Liver (tissue), 10 donors: ENCODE measurements around the gene SEMA4B. TPM values are rescaled to one million over a fixed set of nuclear protein-coding genes. Genes with fewer than 3 reads are reported as not detected.
"Not testable (repeated sequence)": the region's sequence is repeated elsewhere in the genome, so short reads cannot be mapped to it uniquely, and the experiment has no call there.

ENCODE experiments used
- DNase-seq: peaks from one replicate; pipeline ENCODE4 v3.0.0-alpha.2; 2017; ENCODE audit warnings: low spot score
- H3K27ac ChIP-seq, 2 donors: one replicate each; pipeline ENCODE4 v1.7.0; 2013; ENCODE audit warnings: inconsistent platforms in 2 of 2, low read length in 2 of 2, control low read depth in 1 of 2, low read depth in 1 of 2, mild to moderate bottlenecking in 1 of 2
- H3K27me3 ChIP-seq, 4 donors: one replicate each; pipeline versions ENCODE4 v1.6.1 to v1.7.0; 2013; ENCODE audit warnings: low read length in 3 of 4, inconsistent platforms in 1 of 4, mild to moderate bottlenecking in 1 of 4, moderate library complexity in 1 of 4; ENCODE audit not compliant: control insufficient read depth in 4 of 4, insufficient read depth in 4 of 4
- H3K36me3 ChIP-seq, 4 donors: one replicate each; pipeline versions ENCODE4 v1.6.1 to v1.7.0; 2013; ENCODE audit warnings: low read length in 3 of 4, mild to moderate bottlenecking in 3 of 4, low read depth in 1 of 4, moderate library complexity in 1 of 4; ENCODE audit not compliant: control insufficient read depth in 4 of 4, insufficient read depth in 3 of 4
- H3K4me1 ChIP-seq, 4 donors: one replicate each; pipeline versions ENCODE4 v1.6.1 to v1.7.0; 2013; ENCODE audit warnings: low read length in 3 of 4, mild to moderate bottlenecking in 3 of 4, moderate library complexity in 1 of 4; ENCODE audit not compliant: control insufficient read depth in 4 of 4, insufficient read depth in 4 of 4
- H3K4me3 ChIP-seq, 3 donors: one replicate each; pipeline versions ENCODE4 v1.6.1 to v1.7.0; 2013; ENCODE audit warnings: low read length in 3 of 3, control low read depth in 1 of 3, low read depth in 1 of 3, mild to moderate bottlenecking in 1 of 3
- H3K9ac ChIP-seq, 2 donors: one replicate each; pipeline ENCODE4 v1.7.0; 2013; ENCODE audit warnings: low read length in 2 of 2, mild to moderate bottlenecking in 2 of 2, moderate library complexity in 2 of 2, control low read depth in 1 of 2, low read depth in 1 of 2
- H3K9me3 ChIP-seq, 4 donors: one replicate each; pipeline versions ENCODE4 v1.6.1 to v1.7.0; 2013; ENCODE audit warnings: low read length in 3 of 4; ENCODE audit not compliant: control insufficient read depth in 4 of 4
- ATF3 ChIP-seq: IDR thresholded peaks from 2 replicates; pipeline ENCODE4 v1.6.1; 2016; ENCODE audit warnings: antibody characterized with exemption
- FOXA1 ChIP-seq: IDR thresholded peaks from 2 replicates; pipeline ENCODE4 v1.6.1; 2016; ENCODE audit warnings: antibody characterized with exemption
- RAD21 ChIP-seq, 2 donors: IDR thresholded peaks; 2 replicates each; pipeline ENCODE4 v1.6.1; 2016; ENCODE audit warnings: antibody characterized with exemption in 2 of 2, mild to moderate bottlenecking in 2 of 2
- TAF1 ChIP-seq: conservative IDR thresholded peaks from 2 replicates; pipeline ENCODE4 v1.6.1; 2016; ENCODE audit warnings: antibody characterized with exemption, mild to moderate bottlenecking
- YY1 ChIP-seq: IDR thresholded peaks from 2 replicates; pipeline ENCODE4 v1.6.1; 2016; ENCODE audit warnings: antibody characterized with exemption, mild to moderate bottlenecking
- ZBTB33 ChIP-seq: IDR thresholded peaks from 2 replicates; pipeline ENCODE4 v1.6.1; 2016; ENCODE audit warnings: antibody characterized with exemption
- WGBS: extraction: QIAGEN DNeasy Blood & Tissue Kit; methylation state at CpG from one replicate; pipeline ENCODE4 v1.1.7; 2013; 5-methylcytosine and 5-hydroxymethylcytosine counted together
- polyA plus RNA-seq, 2 donors: library from polyadenylated mRNA; stranded (reverse) in 1 of 2; unstranded in 1 of 2; fragments of 200-250 nt in 1 of 2; fragments of >200 nt in 1 of 2; fragmentation: Nextera tagmentation in 1 of 2; extraction: Ambion mirVana in 1 of 2; gene quantifications; one replicate each; pipeline versions ENCODE4 v1.2.1 to v1.2.3, GENCODE V29; 2013 to 2015
- small RNA-seq: library from RNA; depleted of rRNA; stranded (forward); fragments of <200 nt; gene quantifications from one replicate; pipeline ENCODE3, GENCODE V24; 2014
- total RNA-seq, 2 donors: library from RNA; depleted of rRNA; stranded (reverse); fragments of >200 nt; gene quantifications; one replicate each; pipeline ENCODE4 v1.2.3, GENCODE V29; 2014
- donor health status: healthy.
- donor health status: healthy.
- donor health status: healthy.
- donor health status: healthy.
- donor health status: healthy.

Gene SEMA4B
- total and polyA plus RNA-seq, 4 donors: 14.3 to 52.2 (median 27.0) TPM

- no peak for TF ChIP-seq ZBTB33
- no peak for TF ChIP-seq YY1
- Histone ChIP-seq H3K4me3 (no peak overlapping the region), H3K4me1 (peaks cover 5 to 18% (median 14%) of the 10 kb centered on the region in 4 donors), H3K9ac (no peak overlapping the region), H3K27ac (no peak overlapping the region), H3K27me3 (no peaks in the 10 kb centered on the region), H3K36me3 (peaks cover 6 to 29% (median 13%) of the 10 kb centered on the region in 4 donors), H3K9me3 (no peaks in the 10 kb centered on the region)
- DNase-seq: no peak
- WGBS: 94% methylated on average over 10 of the region's 10 CpGs
Measured at GRCh38 chr15:90270502-90271150, 69.5 kb downstream of the SEMA4B start.

DNA sequence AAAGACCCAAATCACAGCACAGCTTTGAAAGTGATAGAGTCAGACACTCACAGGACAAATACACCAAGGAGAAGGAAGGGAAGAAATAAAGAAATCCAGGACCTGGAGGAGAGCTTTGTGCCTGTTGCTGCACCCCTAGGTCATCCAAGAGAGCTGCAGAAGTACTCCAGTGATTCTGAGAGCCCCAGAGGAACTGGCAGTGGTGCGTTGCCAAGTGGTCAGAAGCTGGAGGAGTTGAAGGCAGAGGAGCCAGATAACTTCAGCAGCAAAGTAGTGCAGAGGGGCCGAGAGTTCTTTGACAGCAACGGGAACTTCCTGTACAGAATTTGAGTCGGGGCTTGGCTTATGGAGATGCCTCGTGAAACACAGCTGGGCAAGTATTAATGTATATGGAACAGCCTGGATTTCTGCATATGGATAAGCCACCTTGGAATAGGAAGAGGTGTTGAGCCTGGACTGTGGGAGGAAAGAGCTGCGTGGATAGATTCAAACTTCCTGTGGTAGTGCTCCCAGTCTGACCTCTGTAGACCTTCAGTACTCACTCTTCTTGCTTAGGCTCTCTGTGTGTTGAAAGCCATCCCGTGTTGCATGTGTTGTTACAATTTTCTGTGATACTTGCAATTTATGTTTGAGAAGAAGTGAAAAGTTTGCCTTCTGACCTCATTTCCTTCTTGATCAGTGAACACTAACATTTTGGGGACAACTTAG, 70.5 kb downstream of the SEMA4B start:
- peaks cover 6 to 29% (median 13%) of the 10 kb centered on the region in 4 donors for H3K36me3 ChIP-seq
- TF ChIP-seq RAD21 (IDR thresholded peaks at IDR 0.05) (no peak), FOXA1 (no peak), ATF3 (no peak), TAF1 (no peak), ZBTB33 (no peak)
- H3K4me3 ChIP-seq: no peak overlapping the region
- H3K9ac ChIP-seq: no peak overlapping the region
- H3K27ac ChIP-seq: no peak overlapping the region
- H3K9me3 ChIP-seq: no peaks in the 10 kb centered on the region
- H3K27me3 ChIP-seq: no peaks in the 10 kb centered on the region
- DNase-seq: no peak
- 77% methylated on average over 7 of the region's 7 CpGs for WGBS
- peaks cover 7 to 14% (median 13%) of the 10 kb centered on the region in 4 donors for H3K4me1 ChIP-seq

DNA sequence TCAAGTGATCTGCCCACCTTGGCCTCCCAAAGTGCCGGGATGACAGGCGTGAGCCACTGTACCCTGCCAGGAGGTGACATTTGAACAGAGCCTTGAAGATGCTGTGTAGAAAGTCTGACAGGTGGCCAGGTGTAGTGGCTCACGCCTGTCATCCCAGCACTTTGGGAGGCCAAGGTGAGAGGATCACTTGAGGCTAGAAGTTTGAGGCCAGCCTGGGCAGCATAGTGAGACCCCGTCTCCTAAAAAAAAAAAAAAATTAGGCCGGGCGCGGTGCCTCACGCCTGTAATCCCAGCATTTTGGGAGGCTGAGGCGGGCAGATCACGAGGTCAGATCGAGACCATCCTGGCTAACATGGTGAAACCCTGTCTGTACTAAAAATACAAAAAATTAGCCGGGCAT, 77.3 kb downstream of the SEMA4B start:
- H3K9ac ChIP-seq, H3K4me3 ChIP-seq, DNase-seq, H3K36me3 ChIP-seq, H3K27me3 ChIP-seq, H3K9me3 ChIP-seq, H3K4me1 ChIP-seq, H3K27ac ChIP-seq: not testable (repeated sequence)
- 95% methylated on average over 12 of the region's 12 CpGs for WGBS

Small RNA genes within 50 kb of the gene (small RNA-seq; reads per million reads assigned to genes)
- not detected for gene RN7SL346P

Other genes with a start within 250 kb of the SEMA4B start
- 10 to 100 TPM in 1 of 2 donors, 1 to 10 TPM in 1; 5.4 to 15.3 TPM for gene ZNF710, start 200.0 kb upstream of the SEMA4B start, total RNA-seq
- 1 to 10 TPM; 1.9 to 5.3 TPM for gene ZNF710, start 200.0 kb upstream of the SEMA4B start, polyA plus RNA-seq
- 100 to 1,000 TPM; 149 to 318 TPM for gene IDH2, start 98.9 kb upstream of the SEMA4B start, total RNA-seq
- gene IDH2, start 98.9 kb upstream of the SEMA4B start, polyA plus RNA-seq: 100 to 1,000 TPM; 278 to 339 TPM
- gene CIB1, start 32.6 kb downstream of the SEMA4B start, total RNA-seq: 10 to 100 TPM; 14.9 to 19.5 TPM
- 100 to 1,000 TPM in 1 of 2 donors, 10 to 100 TPM in 1; 79.1 to 107 TPM for gene CIB1, start 32.6 kb downstream of the SEMA4B start, polyA plus RNA-seq
- 1 to 10 TPM; 6.7 to 8.6 TPM for gene GDPGP1, start 32.9 kb downstream of the SEMA4B start, total RNA-seq
- 1 to 10 TPM; 2.5 to 3.5 TPM for gene GDPGP1, start 32.9 kb downstream of the SEMA4B start, polyA plus RNA-seq
- under 1 TPM in 1 of 2 donors, not detected in 1; 0.08 TPM for gene TTLL13, start 48.2 kb downstream of the SEMA4B start, total RNA-seq
- gene TTLL13, start 48.2 kb downstream of the SEMA4B start, polyA plus RNA-seq: under 1 TPM in 1 of 2 donors, not detected in 1; 0.17 TPM
- 10 to 100 TPM; 22.8 to 26.6 TPM for gene NGRN, start 64.3 kb downstream of the SEMA4B start, total RNA-seq
- gene NGRN, start 64.3 kb downstream of the SEMA4B start, polyA plus RNA-seq: 10 to 100 TPM; 24.3 to 25.4 TPM
- gene ZNF774, start 151.0 kb downstream of the SEMA4B start, total RNA-seq: 1 to 10 TPM in 1 of 2 donors, under 1 TPM in 1; 0.19 to 1.0 TPM
- gene ZNF774, start 151.0 kb downstream of the SEMA4B start, polyA plus RNA-seq: under 1 TPM; 0.39 to 0.57 TPM
- gene IQGAP1, start 186.9 kb downstream of the SEMA4B start, total RNA-seq: 10 to 100 TPM; 37.7 to 50.1 TPM
- gene IQGAP1, start 186.9 kb downstream of the SEMA4B start, polyA plus RNA-seq: 10 to 100 TPM in 1 of 2 donors, 1 to 10 TPM in 1; 9.2 to 11.3 TPM